ENCODE measurements around the gene ZAP70. TPM values are rescaled to one million over a fixed set of nuclear protein-coding genes. Genes with fewer than 3 reads are reported as not detected.

ZAP70 gene
- total RNA-seq, 1 donor: not detected

GRCh38 chr2:97752342-97753334 lies 39.3 kb downstream of the ZAP70 start:
- no peak overlapping the region for H3K4me3 ChIP-seq (ENCODE audit: low read depth, low read length)
- TF ChIP-seq CTCF (IDR thresholded peaks at IDR 0.05; ENCODE audit: insufficient read depth, low read length): no peak
- DNase-seq (ENCODE audit: low read depth): no peak

- DNase-seq (ENCODE audit: low read depth): no peak
- H3K4me3 ChIP-seq (ENCODE audit: low read depth, low read length): no peak overlapping the region
- no peak for TF ChIP-seq CTCF (IDR thresholded peaks at IDR 0.05; ENCODE audit: insufficient read depth, low read length)
These were observed 41.4 kb downstream of the ZAP70 start for GRCh38 chr2:97754690-97755346.

GRCh38 chr2:97755491-97755890 lies 42.1 kb downstream of the ZAP70 start:
- TF ChIP-seq CTCF (IDR thresholded peaks at IDR 0.05; ENCODE audit: insufficient read depth, low read length): no peak
- DNase-seq (ENCODE audit: low read depth): no peak
- H3K4me3 ChIP-seq (ENCODE audit: low read depth, low read length): no peak overlapping the region

- H3K4me3 ChIP-seq (ENCODE audit: low read depth, low read length): no peak overlapping the region
- TF ChIP-seq CTCF (IDR thresholded peaks at IDR 0.05; ENCODE audit: insufficient read depth, low read length): no peak
- DNase-seq (ENCODE audit: low read depth): no peak
These were observed 43.7 kb downstream of the ZAP70 start for GRCh38 chr2:97757062-97757461.

- TF ChIP-seq CTCF (IDR thresholded peaks at IDR 0.05; ENCODE audit: insufficient read depth, low read length): no peak
- H3K4me3 ChIP-seq (ENCODE audit: low read depth, low read length): no peak overlapping the region
- DNase-seq (ENCODE audit: low read depth): peak; percentile 22
These were observed 44.8 kb downstream of the ZAP70 start for GRCh38 chr2:97758131-97758705.

GRCh38 chr2:97759727-97760407 lies 46.5 kb downstream of the ZAP70 start:
- DNase-seq (ENCODE audit: low read depth): no peak
- H3K4me3 ChIP-seq (ENCODE audit: low read depth, low read length): no peak overlapping the region
- TF ChIP-seq CTCF (IDR thresholded peaks at IDR 0.05; ENCODE audit: insufficient read depth, low read length): no peak
